HepG2 (cell line): ENCODE results near the gene DBNDD2. TPM values are rescaled to one million over a fixed set of nuclear protein-coding genes. Genes with fewer than 3 reads are reported as not detected.

Experiments used
- GMEB1 ChIP-seq: sonication (generic); formaldehyde crosslinking; IDR thresholded peaks from 2 replicates; pipeline ENCODE4 v1.5.1; 2020; ENCODE audit warnings: missing genetic modification reagents, mild to moderate bottlenecking, borderline replicate concordance
- HNRNPLL ChIP-seq: fragments of 200-400 bp; formaldehyde crosslinking; IDR thresholded peaks from 2 replicates; pipeline ENCODE4 v1.6.1; 2017; ENCODE audit warnings: mild to moderate bottlenecking, low read depth, low read length; ENCODE audit not compliant: poor library complexity, severe bottlenecking
- MTF2 ChIP-seq: sonication (generic); formaldehyde crosslinking; IDR thresholded peaks from 2 replicates; pipeline ENCODE4 v1.5.0; 2020; ENCODE audit warnings: missing genetic modification reagents, borderline replicate concordance
- SOX6 ChIP-seq, 2 experiments: fragments of 450-650 bp in 1 of 2; sonication (generic) in 1 of 2; formaldehyde crosslinking in 1 of 2; IDR thresholded peaks; 2 replicates each; pipeline versions ENCODE4 v1.4.0 to v1.6.1; 2017 to 2020; ENCODE audit warnings: antibody characterized with exemption in 1 of 2, mild to moderate bottlenecking in 1 of 2, missing genetic modification reagents in 1 of 2
- STAT6 ChIP-seq: sonication (generic); formaldehyde crosslinking; IDR thresholded peaks from 2 replicates; pipeline ENCODE4 v1.4.0; 2020; ENCODE audit warnings: missing genetic modification reagents, mild to moderate bottlenecking, borderline replicate concordance
- ZBTB2 ChIP-seq: sonication (generic); formaldehyde crosslinking; IDR thresholded peaks from 2 replicates; pipeline ENCODE4 v1.8.0; 2022; ENCODE audit warnings: low read depth, missing genetic modification reagents
- ZNF253 ChIP-seq: sonication (generic); formaldehyde crosslinking; IDR thresholded peaks from 2 replicates; pipeline ENCODE4 v1.8.0; 2022; ENCODE audit warnings: mild to moderate bottlenecking, missing genetic modification reagents, borderline replicate concordance
- ZNF746 ChIP-seq: sonication (generic); formaldehyde crosslinking; IDR thresholded peaks from 2 replicates; pipeline ENCODE4 v1.8.0; 2022; ENCODE audit warnings: mild to moderate bottlenecking, missing genetic modification reagents
- polyA plus RNA-seq, 8 experiments: library from polyadenylated mRNA; depleted of rRNA in 3 of 8; stranded (reverse) in 7 of 8; unstranded in 1 of 8; fragments of >200 nt; fragmentation: Illumina TruSeq in 4 of 8; extraction: Trizol in 4 of 8; gene quantifications; 2 replicates each; pipeline versions ENCODE4 v1.2.1 to v1.2.3, GENCODE V29; 2011 to 2016; ENCODE audit warnings: low read depth in 4 of 8, missing spikeins in 1 of 8, mixed read lengths in 1 of 8; ENCODE audit not compliant: insufficient read depth in 1 of 8
- total RNA-seq, 5 experiments: library from RNA; depleted of rRNA; stranded (reverse); fragments of >200 nt; fragmentation: Illumina TruSeq; extraction: Trizol; gene quantifications; 2 replicates each; pipeline ENCODE4 v1.2.3, GENCODE V29; 2016; ENCODE audit warnings: low read depth in 1 of 5
- TF ChIP-seq, protein P1 (sequence below): sonication (generic); formaldehyde crosslinking; IDR thresholded peaks from 2 replicates; pipeline ENCODE4 v1.4.0; 2020; ENCODE audit warnings: missing genetic modification reagents

DBNDD2 gene
- total and polyA plus RNA-seq, 2 of the 13 experiments (the other 11 are each of a cell fraction or from before 2014, with no cell fraction given) = 16.7 to 47.6 TPM

GRCh38 chr20:45363611-45364492 lies 44.2 kb upstream of the DBNDD2 start (continued):
- TF ChIP-seq GMEB1 (no peak), ZNF253 (peak; percentile 6; the same call in 1 of the 2 replicates), MTF2 (CRISPR knock-in tag) (no peak), HNRNPLL (no peak), ZBTB2 (CRISPR knock-in tag) (no peak), STAT6 (CRISPR knock-in tag) (0 out of 2 replicates have a peak, but pooled peaks have one; percentile 23), ZNF746 (CRISPR knock-in tag) (no peak), SOX6 (IDR thresholded peaks at IDR 0.05) (no peak), SOX6 (CRISPR knock-in tag; IDR thresholded peaks at IDR 0.05) (no peak)
- TF ChIP-seq, protein P1, sequence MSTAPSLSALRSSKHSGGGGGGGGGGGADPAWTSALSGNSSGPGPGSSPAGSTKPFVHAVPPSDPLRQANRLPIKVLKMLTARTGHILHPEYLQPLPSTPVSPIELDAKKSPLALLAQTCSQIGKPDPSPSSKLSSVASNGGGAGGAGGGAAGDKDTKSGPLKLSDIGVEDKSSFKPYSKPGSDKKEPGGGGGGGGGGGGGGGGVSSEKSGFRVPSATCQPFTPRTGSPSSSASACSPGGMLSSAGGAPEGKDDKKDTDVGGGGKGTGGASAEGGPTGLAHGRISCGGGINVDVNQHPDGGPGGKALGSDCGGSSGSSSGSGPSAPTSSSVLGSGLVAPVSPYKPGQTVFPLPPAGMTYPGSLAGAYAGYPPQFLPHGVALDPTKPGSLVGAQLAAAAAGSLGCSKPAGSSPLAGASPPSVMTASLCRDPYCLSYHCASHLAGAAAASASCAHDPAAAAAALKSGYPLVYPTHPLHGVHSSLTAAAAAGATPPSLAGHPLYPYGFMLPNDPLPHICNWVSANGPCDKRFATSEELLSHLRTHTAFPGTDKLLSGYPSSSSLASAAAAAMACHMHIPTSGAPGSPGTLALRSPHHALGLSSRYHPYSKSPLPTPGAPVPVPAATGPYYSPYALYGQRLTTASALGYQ (CRISPR knock-in tag) = 0 out of 2 replicates have a peak, but pooled peaks have one; percentile 10
